ENCODE measurements around the gene ZNF662.

ZNF662 gene

DNA sequence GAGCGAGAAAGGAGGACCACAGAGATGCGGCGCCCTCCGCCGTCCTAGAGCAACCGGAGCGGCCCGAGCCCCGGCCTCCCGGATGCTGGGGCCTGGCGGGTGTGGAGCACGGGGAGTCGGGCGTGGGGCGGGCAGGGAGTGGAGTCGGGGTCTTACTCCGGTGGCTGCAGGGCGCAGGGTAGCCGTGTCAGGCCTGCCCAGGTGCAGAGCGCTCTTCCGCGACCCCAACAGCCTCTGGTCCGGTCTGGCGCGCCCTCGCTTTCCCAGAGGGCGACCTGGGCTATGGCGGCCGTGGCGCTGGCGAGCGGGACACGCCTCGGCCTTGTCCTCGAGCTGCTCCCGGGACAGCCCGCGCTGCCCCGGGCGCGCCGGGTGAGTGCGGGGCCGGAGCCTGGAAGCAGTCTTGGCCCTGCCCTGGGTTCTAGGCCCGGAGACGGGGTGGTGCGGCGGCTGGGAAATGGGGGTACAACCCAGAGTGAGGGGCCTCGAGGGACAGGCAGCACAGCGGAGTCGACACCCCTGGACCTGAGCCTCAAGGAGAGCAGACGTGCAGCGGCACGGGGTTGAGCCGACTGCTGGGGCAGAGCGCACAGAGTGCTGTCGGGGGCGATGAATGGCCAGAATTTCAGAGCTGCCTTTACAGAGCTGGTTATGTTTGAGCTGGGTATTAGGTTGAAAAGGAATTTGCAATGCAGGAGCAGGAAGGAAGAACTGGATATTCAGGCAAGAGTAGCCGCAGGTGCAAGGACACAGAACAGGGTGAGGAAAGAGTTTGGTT, at the start of gene ZNF662:
Gene ZNF662, plus strand, starts transcription at position 73 of the 778 bp plus-strand sequence. CDS start 1,973 bp downstream, outside the sequence.
- H3K27ac ChIP-seq (ENCODE audit: low read depth, low read length), result no peak within 1 kb of the TSS
- no peaks in the 10 kb centered on the region for H3K27me3 ChIP-seq (ENCODE audit: control insufficient read depth, insufficient read depth, low read length)
- H3K9ac ChIP-seq (ENCODE audit: low read length), result no peak within 1 kb of the TSS
- H3K4me3 ChIP-seq (ENCODE audit: low read depth, low read length), result peak within 1 kb of the TSS; percentile 41; the same call in 1 of the 2 replicates
- no peaks in the 10 kb centered on the region for H3K36me3 ChIP-seq (ENCODE audit: control insufficient read depth, insufficient read depth, low read length)
- no peaks in the 10 kb centered on the region for H3K4me1 ChIP-seq (ENCODE audit: control insufficient read depth, insufficient read depth, low read length)
- H3K9me3 ChIP-seq (ENCODE audit: control insufficient read depth, insufficient read depth, low read depth, low read length), result peaks cover 14% of the 10 kb centered on the region

DNA sequence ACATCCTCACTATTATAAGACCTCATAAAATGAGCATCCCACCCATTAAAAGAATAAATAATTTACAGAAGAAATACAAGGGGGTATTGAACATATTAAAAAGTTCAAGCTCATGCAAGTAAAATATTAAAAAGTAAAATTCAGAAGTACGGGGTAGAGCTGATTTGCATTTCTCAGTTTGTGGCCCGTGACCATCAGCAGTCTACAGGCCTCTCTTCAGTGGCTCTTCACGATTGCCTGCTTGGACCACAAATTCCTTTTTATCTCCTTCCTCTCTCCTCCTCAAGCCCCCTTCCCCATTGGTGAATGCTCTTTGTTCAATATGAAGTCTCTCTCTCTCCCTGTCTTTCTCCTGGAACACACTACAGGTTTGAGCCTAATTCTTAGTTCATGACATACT, 49.4 kb upstream of the ZNF662 start:
- H3K36me3 ChIP-seq (ENCODE audit: control insufficient read depth, insufficient read depth, low read length), result no peaks in the 10 kb centered on the region
- H3K4me3 ChIP-seq (ENCODE audit: low read depth, low read length), result no peak overlapping the region
- no peak overlapping the region for H3K9ac ChIP-seq (ENCODE audit: low read length)
- no peaks in the 10 kb centered on the region for H3K27me3 ChIP-seq (ENCODE audit: control insufficient read depth, insufficient read depth, low read length)
- H3K27ac ChIP-seq (ENCODE audit: low read depth, low read length), result no peak overlapping the region
- H3K4me1 ChIP-seq (ENCODE audit: control insufficient read depth, insufficient read depth, low read length), result no peaks in the 10 kb centered on the region
- no peaks in the 10 kb centered on the region; the same call in 1 of the 2 replicates for H3K9me3 ChIP-seq (ENCODE audit: control insufficient read depth, insufficient read depth, low read depth, low read length)

DNA sequence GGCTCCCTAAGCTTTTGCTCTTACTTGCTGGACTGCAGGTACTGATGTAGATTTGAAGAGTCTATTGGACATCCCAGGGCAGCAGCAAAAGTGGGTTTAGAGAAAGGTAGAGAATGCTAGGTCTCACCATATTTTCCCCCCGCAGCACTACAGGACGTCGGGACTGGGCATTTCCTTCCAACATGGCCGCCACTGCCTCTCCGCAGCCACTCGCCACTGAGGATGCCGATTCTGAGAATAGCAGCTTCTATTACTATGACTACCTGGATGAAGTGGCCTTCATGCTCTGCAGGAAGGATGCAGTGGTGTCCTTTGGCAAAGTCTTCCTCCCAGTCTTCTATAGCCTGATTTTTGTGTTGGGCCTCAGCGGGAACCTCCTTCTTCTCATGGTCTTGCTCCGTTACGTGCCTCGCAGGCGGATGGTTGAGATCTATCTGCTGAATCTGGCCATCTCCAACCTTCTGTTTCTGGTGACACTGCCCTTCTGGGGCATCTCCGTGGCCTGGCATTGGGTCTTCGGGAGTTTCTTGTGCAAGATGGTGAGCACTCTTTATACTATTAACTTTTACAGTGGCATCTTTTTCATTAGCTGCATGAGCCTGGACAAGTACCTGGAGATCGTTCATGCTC, 41.5 kb upstream of the ZNF662 start:
- no peak overlapping the region for H3K27ac ChIP-seq (ENCODE audit: low read depth, low read length)
- H3K4me3 ChIP-seq (ENCODE audit: low read depth, low read length), result no peak overlapping the region
- no peaks in the 10 kb centered on the region for H3K9me3 ChIP-seq (ENCODE audit: control insufficient read depth, insufficient read depth, low read depth, low read length)
- H3K36me3 ChIP-seq (ENCODE audit: control insufficient read depth, insufficient read depth, low read length), result no peaks in the 10 kb centered on the region
- no peaks in the 10 kb centered on the region for H3K27me3 ChIP-seq (ENCODE audit: control insufficient read depth, insufficient read depth, low read length)
- no peaks in the 10 kb centered on the region for H3K4me1 ChIP-seq (ENCODE audit: control insufficient read depth, insufficient read depth, low read length)
- no peak overlapping the region for H3K9ac ChIP-seq (ENCODE audit: low read length)

DNA sequence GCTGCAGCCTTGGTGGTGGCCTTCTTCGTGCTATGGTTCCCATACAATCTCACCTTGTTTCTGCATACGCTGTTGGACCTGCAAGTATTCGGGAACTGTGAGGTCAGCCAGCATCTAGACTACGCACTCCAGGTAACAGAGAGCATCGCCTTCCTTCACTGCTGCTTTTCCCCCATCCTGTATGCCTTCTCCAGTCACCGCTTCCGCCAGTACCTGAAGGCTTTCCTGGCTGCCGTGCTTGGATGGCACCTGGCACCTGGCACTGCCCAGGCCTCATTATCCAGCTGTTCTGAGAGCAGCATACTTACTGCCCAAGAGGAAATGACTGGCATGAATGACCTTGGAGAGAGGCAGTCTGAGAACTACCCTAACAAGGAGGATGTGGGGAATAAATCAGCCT, 40.7 kb upstream of the ZNF662 start:
- H3K27me3 ChIP-seq (ENCODE audit: control insufficient read depth, insufficient read depth, low read length), result no peaks in the 10 kb centered on the region
- H3K9ac ChIP-seq (ENCODE audit: low read length), result no peak overlapping the region
- no peak overlapping the region for H3K4me3 ChIP-seq (ENCODE audit: low read depth, low read length)
- no peaks in the 10 kb centered on the region for H3K4me1 ChIP-seq (ENCODE audit: control insufficient read depth, insufficient read depth, low read length)
- no peaks in the 10 kb centered on the region for H3K36me3 ChIP-seq (ENCODE audit: control insufficient read depth, insufficient read depth, low read length)
- no peaks in the 10 kb centered on the region for H3K9me3 ChIP-seq (ENCODE audit: control insufficient read depth, insufficient read depth, low read depth, low read length)
- no peak overlapping the region for H3K27ac ChIP-seq (ENCODE audit: low read depth, low read length)

DNA sequence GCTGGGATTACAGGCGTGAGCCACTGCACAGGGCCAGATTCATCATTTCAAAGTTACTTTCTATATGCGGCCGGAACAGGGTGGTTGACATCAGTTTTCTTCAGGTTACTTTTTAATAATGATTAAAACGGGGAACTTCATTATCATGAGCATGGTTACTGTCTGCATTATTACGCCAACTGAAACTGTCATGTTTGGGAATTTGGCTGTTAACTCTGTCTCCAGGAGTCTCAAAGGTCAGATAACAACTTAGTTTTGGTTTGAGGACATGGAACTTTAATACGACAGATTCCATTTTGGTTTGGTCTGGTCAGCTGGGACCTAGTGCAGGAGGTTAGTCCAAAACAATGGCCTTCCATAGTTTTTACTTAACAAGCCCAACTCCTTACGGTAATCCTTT, 38.8 kb upstream of the ZNF662 start:
- H3K36me3 ChIP-seq (ENCODE audit: control insufficient read depth, insufficient read depth, low read length), result no peaks in the 10 kb centered on the region
- no peak overlapping the region for H3K4me3 ChIP-seq (ENCODE audit: low read depth, low read length)
- no peak overlapping the region for H3K27ac ChIP-seq (ENCODE audit: low read depth, low read length)
- H3K9me3 ChIP-seq (ENCODE audit: control insufficient read depth, insufficient read depth, low read depth, low read length), result no peaks in the 10 kb centered on the region
- no peak overlapping the region for H3K9ac ChIP-seq (ENCODE audit: low read length)
- H3K4me1 ChIP-seq (ENCODE audit: control insufficient read depth, insufficient read depth, low read length), result no peaks in the 10 kb centered on the region
- no peaks in the 10 kb centered on the region for H3K27me3 ChIP-seq (ENCODE audit: control insufficient read depth, insufficient read depth, low read length)

DNA sequence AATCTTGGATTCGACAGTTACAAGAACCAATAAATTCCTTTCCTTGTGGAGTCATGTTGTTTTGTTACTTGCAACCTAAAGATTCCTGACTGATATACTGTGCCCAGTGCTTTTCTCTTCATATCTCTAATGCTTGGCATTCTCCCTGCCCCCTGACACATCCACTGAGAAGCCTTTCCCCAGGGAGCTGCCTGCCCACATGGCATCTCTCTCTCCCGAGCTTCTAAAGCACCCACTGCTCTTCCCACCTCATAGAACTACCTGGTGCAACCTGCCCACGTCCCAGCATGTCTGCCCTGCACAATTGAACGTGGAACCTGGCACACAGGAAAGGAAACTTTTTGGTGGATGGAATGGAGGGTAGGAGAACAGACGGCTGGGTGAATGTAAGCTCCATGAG, 37.1 kb upstream of the ZNF662 start:
- H3K27ac ChIP-seq (ENCODE audit: low read depth, low read length), result no peak overlapping the region
- no peaks in the 10 kb centered on the region for H3K36me3 ChIP-seq (ENCODE audit: control insufficient read depth, insufficient read depth, low read length)
- H3K9ac ChIP-seq (ENCODE audit: low read length), result no peak overlapping the region
- H3K9me3 ChIP-seq (ENCODE audit: control insufficient read depth, insufficient read depth, low read depth, low read length), result no peaks in the 10 kb centered on the region
- no peaks in the 10 kb centered on the region for H3K27me3 ChIP-seq (ENCODE audit: control insufficient read depth, insufficient read depth, low read length)
- H3K4me3 ChIP-seq (ENCODE audit: low read depth, low read length), result no peak overlapping the region
- no peaks in the 10 kb centered on the region for H3K4me1 ChIP-seq (ENCODE audit: control insufficient read depth, insufficient read depth, low read length)

DNA sequence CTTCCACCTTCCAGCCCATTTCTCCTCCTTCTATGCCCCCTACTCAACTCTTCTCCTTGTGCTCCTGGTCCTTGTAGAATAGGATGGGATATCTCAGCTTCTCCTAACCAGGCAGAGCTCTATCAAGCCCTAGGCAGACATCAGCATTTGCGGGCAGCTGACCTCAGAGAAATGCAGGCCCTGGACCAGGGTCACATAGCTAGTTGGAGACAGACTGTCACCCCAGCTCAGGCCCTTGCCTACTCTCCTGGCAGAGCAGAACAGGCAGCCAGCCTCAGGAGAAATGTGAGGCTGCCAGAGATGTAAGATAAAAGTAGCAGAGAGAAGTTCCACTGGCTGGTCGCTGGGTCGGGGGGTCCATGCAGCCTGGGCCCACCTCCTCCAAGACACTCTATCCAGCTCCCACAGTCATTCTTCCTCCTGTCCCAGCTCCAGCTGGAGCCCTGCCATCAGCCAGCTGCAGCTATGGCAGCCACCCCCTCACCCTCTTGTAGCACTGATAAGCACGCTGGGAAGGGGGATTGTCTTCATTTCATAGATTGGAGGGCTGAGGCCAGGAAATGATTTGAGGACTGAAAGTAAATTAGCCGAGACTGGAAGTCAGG, 34.2 kb upstream of the ZNF662 start:
- H3K27ac ChIP-seq (ENCODE audit: low read depth, low read length), result no peak overlapping the region

DNA sequence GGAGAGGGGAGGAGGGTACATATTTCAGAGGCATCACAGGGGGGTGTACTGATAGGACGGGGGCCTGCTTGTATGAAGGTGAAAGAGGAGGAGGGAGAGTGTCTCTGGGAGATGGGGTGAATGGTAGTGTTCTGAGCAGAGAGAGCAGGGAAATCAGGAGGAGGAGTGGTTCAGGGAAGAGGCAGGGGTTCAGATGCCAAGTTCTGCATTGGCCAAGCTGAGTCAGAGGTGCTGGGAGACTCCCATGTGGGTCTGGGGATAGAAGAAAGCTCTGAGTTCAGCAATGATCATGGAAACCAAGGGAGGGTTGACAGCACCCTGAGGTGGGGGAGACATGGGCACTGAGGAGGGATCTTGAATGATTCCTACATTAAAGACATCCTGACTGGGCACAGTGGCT, 33.2 kb upstream of the ZNF662 start:
- H3K4me1 ChIP-seq (ENCODE audit: control insufficient read depth, insufficient read depth, low read length), result no peaks in the 10 kb centered on the region
- H3K27ac ChIP-seq (ENCODE audit: low read depth, low read length), result no peak overlapping the region
- H3K9ac ChIP-seq (ENCODE audit: low read length), result no peak overlapping the region
- no peaks in the 10 kb centered on the region for H3K9me3 ChIP-seq (ENCODE audit: control insufficient read depth, insufficient read depth, low read depth, low read length)
- no peaks in the 10 kb centered on the region for H3K36me3 ChIP-seq (ENCODE audit: control insufficient read depth, insufficient read depth, low read length)
- no peak overlapping the region for H3K4me3 ChIP-seq (ENCODE audit: low read depth, low read length)
- H3K27me3 ChIP-seq (ENCODE audit: control insufficient read depth, insufficient read depth, low read length), result 0 out of 2 replicates have a peak, but pooled peaks cover 5% of the 10 kb centered on the region

More for the DNA sequence above, 34.2 kb upstream of the ZNF662 start:
- Histone ChIP-seq H3K4me3 (ENCODE audit: low read depth, low read length) (no peak overlapping the region), H3K9ac (ENCODE audit: low read length) (no peak overlapping the region), H3K36me3 (ENCODE audit: control insufficient read depth, insufficient read depth, low read length) (no peaks in the 10 kb centered on the region), H3K9me3 (ENCODE audit: control insufficient read depth, insufficient read depth, low read depth, low read length) (no peaks in the 10 kb centered on the region), H3K4me1 (ENCODE audit: control insufficient read depth, insufficient read depth, low read length) (no peaks in the 10 kb centered on the region), H3K27me3 (ENCODE audit: control insufficient read depth, insufficient read depth, low read length) (0 out of 2 replicates have a peak, but pooled peaks cover 5% of the 10 kb centered on the region)

DNA sequence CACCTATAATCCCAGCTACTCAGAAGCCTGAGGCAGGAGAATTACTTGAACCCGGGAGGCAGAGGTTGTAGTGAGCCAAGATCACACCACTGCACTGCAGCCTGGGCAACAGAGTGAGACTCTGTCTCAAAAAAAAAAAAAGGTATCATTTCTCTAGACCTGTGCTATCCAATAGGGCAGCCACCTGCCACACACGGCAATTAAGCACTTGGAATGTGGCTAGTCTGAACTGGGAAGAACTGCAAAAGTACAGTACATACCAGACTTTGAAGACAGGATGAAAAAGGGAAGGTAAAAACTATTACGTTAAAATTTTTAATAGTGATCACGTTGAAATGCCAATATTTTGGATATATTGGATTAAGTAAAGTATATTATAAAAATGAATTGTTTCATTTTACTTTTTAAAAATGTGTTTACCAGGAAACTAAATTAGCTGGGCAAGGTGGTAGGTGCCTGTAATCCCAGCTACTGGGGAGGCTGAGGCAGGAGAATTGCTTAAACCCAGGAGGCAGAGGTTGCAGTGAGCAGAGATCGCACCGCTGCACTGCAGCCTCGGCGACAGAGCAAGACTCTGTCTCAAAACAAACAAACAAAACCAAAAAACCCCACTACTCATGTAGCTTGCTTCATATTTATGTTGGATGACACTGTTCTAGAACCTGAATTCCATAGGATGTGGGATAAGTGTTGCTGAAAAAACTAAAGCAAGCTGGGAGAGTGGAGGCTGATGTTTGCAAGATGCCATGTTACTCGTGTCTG, 32.5 kb upstream of the ZNF662 start:
- Histone ChIP-seq H3K9me3 (ENCODE audit: control insufficient read depth, insufficient read depth, low read depth, low read length) (no peaks in the 10 kb centered on the region), H3K9ac (ENCODE audit: low read length) (no peak overlapping the region), H3K4me1 (ENCODE audit: control insufficient read depth, insufficient read depth, low read length) (no peaks in the 10 kb centered on the region), H3K36me3 (ENCODE audit: control insufficient read depth, insufficient read depth, low read length) (no peaks in the 10 kb centered on the region), H3K4me3 (ENCODE audit: low read depth, low read length) (no peak overlapping the region), H3K27me3 (ENCODE audit: control insufficient read depth, insufficient read depth, low read length) (0 out of 2 replicates have a peak, but pooled peaks cover 5% of the 10 kb centered on the region), H3K27ac (ENCODE audit: low read depth, low read length) (no peak overlapping the region)

DNA sequence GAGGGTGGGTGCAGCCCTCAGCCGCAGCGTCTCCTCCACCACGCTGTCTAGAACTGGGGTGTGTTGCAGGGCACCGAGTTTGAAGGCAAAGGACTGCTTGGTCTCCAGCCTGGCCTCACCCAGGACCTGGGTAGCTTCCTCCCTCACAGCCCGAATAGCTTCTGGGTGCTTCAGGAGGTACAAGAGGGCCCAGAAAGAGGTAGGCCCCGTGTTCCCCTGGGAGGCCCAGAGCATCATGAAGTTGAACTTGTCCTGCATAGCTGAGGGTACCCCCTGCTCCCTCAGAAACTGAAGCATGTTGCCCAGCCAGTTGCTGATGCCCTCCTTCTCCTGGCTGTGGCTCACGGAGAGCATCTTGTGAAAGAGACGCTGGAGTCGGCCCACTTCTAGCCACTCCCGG, 31.2 kb upstream of the ZNF662 start:
- Histone ChIP-seq H3K27ac (ENCODE audit: low read depth, low read length) (no peak overlapping the region), H3K9ac (ENCODE audit: low read length) (no peak overlapping the region), H3K4me1 (ENCODE audit: control insufficient read depth, insufficient read depth, low read length) (no peaks in the 10 kb centered on the region), H3K9me3 (ENCODE audit: control insufficient read depth, insufficient read depth, low read depth, low read length) (no peaks in the 10 kb centered on the region), H3K4me3 (ENCODE audit: low read depth, low read length) (no peak overlapping the region), H3K27me3 (ENCODE audit: control insufficient read depth, insufficient read depth, low read length) (0 out of 2 replicates have a peak, but pooled peaks cover 5% of the 10 kb centered on the region), H3K36me3 (ENCODE audit: control insufficient read depth, insufficient read depth, low read length) (no peaks in the 10 kb centered on the region)

Data from HUES6 (cell line).